ENCODE data around the gene FYB2.

DNA sequence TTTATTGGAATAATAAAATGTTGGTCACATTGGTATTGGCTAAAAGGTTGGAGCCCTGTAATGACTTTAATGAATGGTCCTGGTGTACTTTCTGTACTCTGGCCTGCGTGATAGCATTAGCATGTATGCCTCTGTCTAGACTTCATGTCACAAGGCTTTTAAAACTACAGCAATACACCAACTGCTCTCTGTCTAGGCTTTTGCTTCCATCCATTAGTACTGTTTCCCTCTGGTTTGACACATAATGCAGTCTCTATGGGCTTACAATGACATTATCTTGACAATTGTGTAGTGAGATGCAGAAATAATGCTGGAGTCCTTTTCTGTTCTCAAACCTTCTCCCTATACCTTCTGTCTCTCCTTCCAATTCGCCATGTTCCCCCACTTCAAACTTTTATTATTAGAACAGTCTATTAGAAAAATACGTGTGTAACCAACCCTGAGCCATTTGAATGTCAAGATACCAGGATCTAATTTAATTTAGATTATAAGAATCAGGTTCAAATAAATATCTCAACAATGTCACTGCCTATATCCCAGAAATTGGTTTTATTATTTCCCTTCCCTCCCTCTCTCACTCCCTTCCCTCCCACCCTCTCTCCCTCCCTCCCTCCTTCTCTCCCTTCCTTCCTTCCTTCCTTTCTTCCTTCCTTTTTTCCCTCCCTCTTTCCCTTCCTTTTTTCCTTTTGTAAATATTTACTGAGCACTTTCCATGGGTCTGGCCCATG is 44.2 kb upstream of the FYB2 start:
- TF ChIP-seq EZH2 (IDR thresholded peaks at IDR 0.05; ENCODE audit: borderline replicate concordance, insufficient read depth, low read length, poor library complexity, severe bottlenecking) = no peak
- TF ChIP-seq, protein P1, sequence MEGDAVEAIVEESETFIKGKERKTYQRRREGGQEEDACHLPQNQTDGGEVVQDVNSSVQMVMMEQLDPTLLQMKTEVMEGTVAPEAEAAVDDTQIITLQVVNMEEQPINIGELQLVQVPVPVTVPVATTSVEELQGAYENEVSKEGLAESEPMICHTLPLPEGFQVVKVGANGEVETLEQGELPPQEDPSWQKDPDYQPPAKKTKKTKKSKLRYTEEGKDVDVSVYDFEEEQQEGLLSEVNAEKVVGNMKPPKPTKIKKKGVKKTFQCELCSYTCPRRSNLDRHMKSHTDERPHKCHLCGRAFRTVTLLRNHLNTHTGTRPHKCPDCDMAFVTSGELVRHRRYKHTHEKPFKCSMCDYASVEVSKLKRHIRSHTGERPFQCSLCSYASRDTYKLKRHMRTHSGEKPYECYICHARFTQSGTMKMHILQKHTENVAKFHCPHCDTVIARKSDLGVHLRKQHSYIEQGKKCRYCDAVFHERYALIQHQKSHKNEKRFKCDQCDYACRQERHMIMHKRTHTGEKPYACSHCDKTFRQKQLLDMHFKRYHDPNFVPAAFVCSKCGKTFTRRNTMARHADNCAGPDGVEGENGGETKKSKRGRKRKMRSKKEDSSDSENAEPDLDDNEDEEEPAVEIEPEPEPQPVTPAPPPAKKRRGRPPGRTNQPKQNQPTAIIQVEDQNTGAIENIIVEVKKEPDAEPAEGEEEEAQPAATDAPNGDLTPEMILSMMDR (IDR thresholded peaks at IDR 0.05; ENCODE audit: poor library complexity, severe bottlenecking) = no peak
- no peak for TF ChIP-seq TAF1 (IDR thresholded peaks at IDR 0.05; ENCODE audit: low read depth)

Measured in neural cell (in vitro differentiated cells).